ENCODE data around the gene IQCK.

DNA sequence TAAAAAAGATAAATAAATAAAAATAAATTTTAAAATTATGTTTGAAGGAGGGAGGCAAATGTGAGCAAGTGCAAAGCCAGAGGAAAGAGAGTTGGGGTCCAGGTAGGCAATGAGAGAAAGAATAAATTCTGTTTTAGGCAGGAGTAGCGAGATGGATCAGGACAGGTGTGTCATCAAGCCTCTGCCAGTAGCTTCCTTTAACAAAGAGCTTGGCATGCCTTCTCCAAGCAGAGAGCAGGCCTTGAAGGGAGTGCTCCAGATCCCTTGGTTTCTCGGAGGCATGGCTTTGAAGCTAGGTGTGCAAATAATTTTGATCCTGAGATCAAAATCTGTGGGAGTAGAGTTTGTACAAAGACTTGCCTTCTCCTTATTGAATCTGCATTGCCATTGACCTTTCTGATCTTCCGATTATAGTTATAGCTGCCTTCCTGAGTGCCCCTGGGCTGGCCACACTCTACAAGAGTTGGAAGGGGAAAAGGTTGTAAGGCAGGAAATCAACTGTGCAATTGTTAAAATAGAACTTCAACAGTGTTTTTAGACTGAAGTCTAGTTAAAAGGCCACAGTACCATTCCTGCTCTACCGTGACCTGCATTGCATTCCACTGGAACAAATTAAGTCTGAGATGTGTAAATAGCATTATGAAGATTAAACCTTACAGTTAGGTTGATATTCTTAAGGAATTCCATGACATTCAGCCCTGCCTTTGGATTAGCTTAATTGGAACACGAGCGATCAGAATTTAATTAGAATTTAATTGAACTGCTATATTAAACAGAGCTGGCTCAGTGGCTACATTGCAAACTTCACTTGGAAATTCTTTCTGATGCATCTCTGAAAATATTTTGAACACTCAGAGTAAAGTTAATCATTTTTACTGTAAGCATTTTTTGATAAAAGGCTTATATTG is 33.7 kb downstream of the IQCK start:
- TF ChIP-seq, protein P1, sequence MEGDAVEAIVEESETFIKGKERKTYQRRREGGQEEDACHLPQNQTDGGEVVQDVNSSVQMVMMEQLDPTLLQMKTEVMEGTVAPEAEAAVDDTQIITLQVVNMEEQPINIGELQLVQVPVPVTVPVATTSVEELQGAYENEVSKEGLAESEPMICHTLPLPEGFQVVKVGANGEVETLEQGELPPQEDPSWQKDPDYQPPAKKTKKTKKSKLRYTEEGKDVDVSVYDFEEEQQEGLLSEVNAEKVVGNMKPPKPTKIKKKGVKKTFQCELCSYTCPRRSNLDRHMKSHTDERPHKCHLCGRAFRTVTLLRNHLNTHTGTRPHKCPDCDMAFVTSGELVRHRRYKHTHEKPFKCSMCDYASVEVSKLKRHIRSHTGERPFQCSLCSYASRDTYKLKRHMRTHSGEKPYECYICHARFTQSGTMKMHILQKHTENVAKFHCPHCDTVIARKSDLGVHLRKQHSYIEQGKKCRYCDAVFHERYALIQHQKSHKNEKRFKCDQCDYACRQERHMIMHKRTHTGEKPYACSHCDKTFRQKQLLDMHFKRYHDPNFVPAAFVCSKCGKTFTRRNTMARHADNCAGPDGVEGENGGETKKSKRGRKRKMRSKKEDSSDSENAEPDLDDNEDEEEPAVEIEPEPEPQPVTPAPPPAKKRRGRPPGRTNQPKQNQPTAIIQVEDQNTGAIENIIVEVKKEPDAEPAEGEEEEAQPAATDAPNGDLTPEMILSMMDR (tag by site-specific recombination; IDR thresholded peaks at IDR 0.05) = no peak
- TF ChIP-seq, protein P2, sequence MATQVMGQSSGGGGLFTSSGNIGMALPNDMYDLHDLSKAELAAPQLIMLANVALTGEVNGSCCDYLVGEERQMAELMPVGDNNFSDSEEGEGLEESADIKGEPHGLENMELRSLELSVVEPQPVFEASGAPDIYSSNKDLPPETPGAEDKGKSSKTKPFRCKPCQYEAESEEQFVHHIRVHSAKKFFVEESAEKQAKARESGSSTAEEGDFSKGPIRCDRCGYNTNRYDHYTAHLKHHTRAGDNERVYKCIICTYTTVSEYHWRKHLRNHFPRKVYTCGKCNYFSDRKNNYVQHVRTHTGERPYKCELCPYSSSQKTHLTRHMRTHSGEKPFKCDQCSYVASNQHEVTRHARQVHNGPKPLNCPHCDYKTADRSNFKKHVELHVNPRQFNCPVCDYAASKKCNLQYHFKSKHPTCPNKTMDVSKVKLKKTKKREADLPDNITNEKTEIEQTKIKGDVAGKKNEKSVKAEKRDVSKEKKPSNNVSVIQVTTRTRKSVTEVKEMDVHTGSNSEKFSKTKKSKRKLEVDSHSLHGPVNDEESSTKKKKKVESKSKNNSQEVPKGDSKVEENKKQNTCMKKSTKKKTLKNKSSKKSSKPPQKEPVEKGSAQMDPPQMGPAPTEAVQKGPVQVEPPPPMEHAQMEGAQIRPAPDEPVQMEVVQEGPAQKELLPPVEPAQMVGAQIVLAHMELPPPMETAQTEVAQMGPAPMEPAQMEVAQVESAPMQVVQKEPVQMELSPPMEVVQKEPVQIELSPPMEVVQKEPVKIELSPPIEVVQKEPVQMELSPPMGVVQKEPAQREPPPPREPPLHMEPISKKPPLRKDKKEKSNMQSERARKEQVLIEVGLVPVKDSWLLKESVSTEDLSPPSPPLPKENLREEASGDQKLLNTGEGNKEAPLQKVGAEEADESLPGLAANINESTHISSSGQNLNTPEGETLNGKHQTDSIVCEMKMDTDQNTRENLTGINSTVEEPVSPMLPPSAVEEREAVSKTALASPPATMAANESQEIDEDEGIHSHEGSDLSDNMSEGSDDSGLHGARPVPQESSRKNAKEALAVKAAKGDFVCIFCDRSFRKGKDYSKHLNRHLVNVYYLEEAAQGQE (tag by site-specific recombination; IDR thresholded peaks at IDR 0.05) = no peak
- TF ChIP-seq ZNF302 (tag by site-specific recombination; IDR thresholded peaks at IDR 0.05; ENCODE audit: low read depth) = no peak
- TF ChIP-seq ZNF23 (tag by site-specific recombination; IDR thresholded peaks at IDR 0.05; ENCODE audit: borderline replicate concordance) = no peak
- no peak for TF ChIP-seq ZNF274 (IDR thresholded peaks at IDR 0.05; ENCODE audit: low read length)
- no peak for TF ChIP-seq ZNF274 (tag by site-specific recombination; IDR thresholded peaks at IDR 0.05; ENCODE audit: borderline replicate concordance)
- TF ChIP-seq ZNF768 (tag by site-specific recombination; IDR thresholded peaks at IDR 0.05) = no peak

Measured in HEK293 (cell line).